Measurements from ENCODE around the gene ASCC3.

ASCC3 gene

GRCh38 chr6:100491952-100492670, 389.0 kb downstream of the ASCC3 start:
- DNase-seq (ENCODE audit: low read depth), result no peak

DNA sequence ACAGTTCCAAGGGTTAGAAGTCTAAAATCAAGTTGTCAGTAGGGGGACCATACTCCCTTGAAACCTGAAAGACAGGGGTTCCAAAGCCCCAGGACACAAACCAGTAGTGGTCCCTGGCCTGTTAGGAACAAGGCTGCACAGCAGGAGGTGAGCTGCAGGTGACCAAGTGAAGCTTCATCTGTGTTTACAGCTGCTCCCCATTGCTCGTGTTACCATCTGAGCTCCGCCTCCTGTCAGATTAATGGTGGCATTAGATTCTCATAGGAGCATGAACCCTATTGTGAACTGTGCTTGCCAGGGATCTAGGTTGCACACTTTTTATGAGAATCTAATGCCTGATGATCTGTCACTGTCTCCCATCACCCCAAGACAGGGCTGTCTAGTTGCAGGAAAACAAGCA, 391.1 kb downstream of the ASCC3 start:
- no peak for DNase-seq (ENCODE audit: low read depth)

- no peak for DNase-seq (ENCODE audit: low read depth)
Observed at GRCh38 chr6:100488244-100488643, 392.9 kb downstream of the ASCC3 start.

DNA sequence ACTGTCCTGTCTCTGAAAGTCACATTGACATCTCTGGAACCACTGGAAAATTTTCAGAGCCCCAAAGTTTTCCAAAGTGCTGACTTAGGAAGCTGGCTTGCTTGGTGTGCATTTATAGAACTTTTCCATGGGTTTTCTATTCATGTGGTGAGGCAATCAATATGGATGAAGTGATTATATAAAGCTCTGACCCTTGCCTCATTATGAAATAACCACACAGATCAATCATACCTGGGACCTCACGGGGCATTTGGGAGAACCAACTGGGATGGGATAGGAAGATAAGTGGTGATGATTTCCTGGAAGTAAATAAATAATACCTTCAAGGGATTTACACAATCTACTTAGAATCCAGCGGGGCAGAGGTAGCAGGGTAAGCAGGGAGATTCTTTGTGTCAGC, 393.5 kb downstream of the ASCC3 start:
- DNase-seq (ENCODE audit: low read depth), result no peak

DNA sequence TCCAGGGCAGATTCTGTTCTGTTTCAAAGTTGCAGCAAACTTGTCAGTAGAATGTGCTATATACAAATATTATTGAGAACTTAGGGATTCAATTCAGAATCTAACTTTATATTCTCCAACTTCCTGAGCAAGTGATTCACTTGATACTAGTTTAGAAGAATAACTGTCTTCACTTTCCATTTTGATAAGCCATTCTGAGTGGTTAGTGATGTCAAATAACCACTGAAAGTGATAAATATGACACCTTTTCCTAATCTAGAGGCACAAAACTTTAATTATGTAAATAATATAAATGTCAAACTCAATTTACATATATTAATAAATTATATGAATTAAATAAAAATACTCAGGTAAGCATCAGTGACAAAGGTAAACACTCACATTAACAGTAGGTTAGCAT, 395.9 kb downstream of the ASCC3 start:
- no peak for DNase-seq (ENCODE audit: low read depth)

DNA sequence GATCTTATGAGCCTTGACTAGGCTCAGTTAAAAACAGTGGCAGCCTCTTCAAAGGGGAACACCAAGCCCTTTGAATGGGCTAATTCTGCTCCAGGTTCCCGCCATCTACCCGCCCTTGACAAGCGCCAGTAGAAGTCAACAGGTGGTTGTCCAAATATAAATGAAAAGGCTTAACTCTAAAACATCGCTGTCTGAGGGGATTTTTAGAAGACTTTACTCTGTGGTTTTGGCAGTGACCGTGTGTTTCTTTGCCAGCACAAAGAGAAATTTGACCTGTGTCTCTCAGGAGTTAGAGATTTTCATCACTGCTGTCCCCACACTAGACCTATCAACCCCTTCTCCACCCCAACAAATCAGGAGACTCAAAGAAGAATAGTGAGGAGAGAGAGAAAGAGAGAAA, 396.7 kb downstream of the ASCC3 start:
- no peak for DNase-seq (ENCODE audit: low read depth)

DNA sequence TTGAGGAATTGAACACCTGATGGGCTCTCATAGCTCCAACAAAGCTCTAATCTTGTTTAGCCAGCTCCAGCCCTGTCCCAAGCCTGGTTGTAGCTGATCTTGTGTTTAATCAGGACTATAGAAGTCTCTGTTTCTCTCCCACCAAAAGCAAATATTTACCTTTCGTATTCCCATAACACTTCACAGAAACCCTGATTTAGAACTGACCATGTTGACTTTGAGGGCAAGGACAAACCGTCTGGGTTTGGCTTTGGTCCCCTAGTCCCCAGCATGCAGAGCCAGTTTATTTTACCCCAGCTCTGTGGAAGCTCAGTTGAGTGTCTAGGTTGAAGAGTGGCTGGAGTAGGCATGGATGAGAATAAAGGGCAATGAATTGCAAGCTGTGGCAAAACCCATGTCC, 398.4 kb downstream of the ASCC3 start:
- DNase-seq (ENCODE audit: low read depth), result no peak

DNA sequence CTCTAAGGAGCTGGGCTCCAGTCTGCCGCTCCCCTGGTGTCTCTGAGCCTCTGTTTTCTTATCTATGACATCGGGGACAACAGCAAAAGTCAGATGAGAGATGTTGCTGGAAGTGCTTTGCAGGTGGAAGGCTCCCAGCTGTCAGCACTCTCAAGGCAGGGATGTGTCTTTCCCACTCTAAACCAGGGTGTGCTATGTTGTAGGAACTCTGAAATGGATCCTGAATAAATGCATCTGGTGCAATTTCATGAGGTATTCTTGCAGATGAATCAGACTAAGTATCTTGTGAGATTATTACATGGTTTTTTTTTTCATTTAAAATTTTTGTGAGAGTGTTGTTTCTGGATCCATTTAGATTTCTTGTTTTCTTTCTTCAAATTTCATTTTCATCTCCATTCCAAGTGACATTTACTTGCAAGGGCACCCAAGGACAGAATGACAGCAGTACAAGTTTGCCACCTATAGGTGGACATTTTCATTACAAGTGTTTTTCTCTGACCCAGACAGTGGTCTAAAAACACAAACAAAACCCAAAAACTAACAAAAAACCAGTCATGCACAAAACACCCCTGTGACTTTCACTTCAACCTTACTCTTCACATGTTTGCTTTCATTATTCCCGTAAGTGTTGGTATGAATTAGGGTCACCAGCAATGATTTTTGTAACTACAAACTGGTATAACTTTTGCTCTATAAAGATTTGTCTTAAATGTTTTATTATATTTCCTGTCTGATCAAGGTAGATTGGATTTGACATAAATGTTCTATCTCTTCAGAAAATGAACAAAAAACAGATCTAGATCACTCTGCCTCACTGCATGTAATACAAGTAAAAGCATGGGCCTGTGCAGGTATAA, 401.7 kb downstream of the ASCC3 start:
- DNase-seq (ENCODE audit: low read depth), result no peak

- no peak for DNase-seq (ENCODE audit: low read depth)
Observed at GRCh38 chr6:100475554-100476320, 405.4 kb downstream of the ASCC3 start.

DNA sequence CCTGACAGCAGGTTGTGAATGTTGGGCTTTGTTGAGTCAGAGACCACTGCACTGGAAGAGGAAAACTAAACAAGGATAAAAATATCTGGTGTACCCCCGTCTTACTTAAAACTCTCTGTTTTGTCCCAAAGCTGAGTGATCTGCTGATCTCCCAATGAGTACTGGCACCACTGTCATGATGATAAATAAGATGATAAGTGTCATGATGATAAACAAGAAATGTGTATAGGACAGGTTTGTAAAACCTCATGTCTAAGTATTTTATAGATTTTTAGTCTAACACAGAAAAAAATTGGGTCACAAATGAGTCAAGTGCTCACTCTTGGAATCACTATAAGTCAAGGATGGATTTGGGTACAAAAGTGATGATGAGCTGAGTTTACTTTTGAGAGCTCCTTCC, 407.9 kb downstream of the ASCC3 start:
- no peak for DNase-seq (ENCODE audit: low read depth)

- DNase-seq (ENCODE audit: low read depth), result no peak
Observed at GRCh38 chr6:100472674-100473073, 408.5 kb downstream of the ASCC3 start.

DNA sequence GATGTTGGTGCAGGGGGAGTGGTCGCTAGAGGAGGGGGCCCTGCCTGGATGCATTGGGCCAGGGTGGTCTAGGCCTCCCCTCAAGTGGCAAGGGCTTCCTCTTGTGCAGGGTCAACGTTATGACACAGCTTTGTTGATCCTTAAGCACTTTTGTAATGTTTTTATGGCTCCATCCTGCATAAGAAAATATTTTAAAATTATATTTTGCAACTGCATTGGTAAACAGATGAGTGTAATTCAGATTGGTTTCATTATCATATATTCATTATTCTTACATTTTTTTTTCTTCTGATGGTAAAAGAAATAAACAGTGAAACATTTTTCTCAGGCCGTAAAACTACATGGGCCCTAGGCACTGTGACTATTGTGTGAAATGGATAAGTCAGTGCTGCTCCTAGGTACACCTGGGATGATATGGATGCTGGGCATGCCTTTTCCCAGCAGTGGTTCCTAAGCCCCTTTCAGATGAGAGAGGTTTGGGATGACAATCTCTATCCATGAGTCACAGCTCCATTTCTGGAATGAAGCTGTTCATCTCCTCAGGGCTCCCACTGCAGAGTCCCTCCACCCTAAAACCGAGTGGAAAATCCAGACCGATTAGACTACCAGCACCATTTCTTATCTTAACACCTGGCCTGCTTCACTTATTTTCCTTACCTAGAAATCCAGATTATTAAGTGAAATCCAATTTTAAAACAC, 410.6 kb downstream of the ASCC3 start:
- no peak for DNase-seq (ENCODE audit: low read depth)

- DNase-seq (ENCODE audit: low read depth), result no peak
Observed at GRCh38 chr6:100469101-100469859, 411.8 kb downstream of the ASCC3 start.

DNA sequence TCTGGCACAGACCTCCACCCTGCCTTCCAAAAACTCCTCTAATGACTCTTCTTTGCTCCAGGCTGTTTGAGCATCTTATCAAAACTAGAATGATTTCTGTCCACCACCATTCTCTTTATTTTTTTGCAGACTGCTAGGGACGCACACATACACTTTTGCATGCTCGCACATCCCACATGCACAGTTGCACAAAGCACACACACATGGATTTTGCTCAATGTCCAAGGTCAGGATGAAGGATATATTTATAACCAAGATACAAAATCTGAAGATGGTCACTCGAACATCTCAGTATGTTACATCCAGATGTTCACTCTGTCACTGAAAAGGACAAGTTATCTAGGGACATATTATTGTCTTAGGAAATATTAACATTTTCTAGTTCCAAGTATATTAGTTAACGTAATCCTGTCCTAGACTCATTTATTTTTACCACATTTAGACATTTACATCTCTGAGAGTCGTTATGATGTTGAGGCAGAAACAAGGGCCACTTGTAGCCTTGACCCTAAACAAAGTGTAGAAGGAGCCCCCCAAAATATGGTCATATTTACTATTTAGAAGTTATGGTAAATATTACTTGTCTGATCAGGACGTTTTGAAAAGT, 413.0 kb downstream of the ASCC3 start:
- no peak for DNase-seq (ENCODE audit: low read depth)

DNA sequence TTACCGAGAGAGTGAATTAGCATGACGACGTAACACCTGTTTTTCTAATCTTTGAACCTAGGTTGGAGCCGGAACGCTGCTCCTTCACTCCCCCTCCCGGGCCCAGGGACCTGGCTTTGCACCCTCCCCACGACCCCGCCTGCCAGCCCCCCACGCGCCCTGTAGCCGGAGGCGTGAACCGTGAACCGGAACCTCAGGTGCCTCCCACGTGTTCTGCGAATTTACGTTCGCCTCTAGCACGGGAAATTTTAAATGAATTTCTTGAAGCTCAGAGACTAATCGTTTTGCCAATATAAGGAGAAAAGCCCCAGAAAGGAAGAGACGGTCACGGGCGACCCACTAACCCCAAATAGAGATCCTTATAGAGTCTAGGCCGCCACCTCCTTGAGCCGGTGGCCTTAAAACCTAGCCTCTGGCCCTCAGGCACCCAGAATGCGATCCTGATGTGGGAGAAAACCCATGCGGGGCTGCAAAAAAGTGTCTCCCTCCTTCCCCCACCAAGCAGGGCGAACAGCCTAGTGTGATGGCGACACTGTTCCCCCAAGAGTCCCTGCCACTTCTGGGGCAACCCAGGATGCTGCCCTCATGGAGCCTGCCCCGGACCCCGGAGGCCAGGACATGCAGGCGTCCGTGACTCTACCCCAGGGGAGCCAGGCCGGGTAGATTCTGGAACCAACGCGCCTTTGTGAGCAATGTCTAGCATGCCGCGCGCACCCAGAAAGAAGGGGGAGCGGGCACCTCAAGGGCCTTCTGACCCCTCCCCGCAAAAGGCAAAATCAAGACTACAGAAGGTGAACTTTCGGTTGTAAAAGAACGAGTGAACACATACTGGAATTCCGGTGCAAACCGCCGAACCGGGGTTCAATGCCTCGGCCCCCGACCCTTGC, 413.8 kb downstream of the ASCC3 start:
- DNase-seq (ENCODE audit: low read depth), result no peak

- no peak for DNase-seq (ENCODE audit: low read depth)
Observed at GRCh38 chr6:100466410-100467128, 414.6 kb downstream of the ASCC3 start.

DNA sequence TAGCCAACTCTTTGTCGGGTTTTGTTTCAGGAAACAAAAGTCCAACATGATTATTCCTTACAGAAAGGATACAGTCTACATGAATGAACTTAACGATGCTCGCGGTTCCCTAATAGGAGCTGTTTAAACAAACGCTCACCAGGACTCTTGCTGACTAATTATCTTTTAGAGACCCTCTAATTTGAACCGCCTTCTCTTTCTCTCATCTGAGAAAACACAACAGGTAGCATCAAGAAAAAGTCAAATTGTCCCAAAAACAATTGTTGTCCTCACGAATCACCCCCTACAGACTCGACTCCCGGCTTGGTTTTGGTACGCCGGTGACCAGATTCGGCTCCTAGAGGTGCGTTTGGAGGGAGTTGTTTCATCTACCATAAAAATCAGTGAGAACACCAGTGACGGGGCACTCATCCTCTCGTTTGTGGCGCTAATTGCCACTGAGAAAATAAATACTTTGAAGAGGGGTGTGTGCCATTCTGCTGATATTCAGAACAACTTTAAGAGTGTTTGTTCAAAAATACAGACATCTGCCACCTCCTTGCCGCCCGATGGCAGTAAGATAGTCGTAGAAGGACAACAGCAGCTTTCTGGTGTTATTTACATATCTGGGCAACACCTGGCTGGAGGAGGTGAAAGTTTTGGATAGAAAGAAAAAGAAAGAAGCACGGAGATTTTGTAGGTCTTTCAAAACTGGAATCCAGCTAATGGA, 415.3 kb downstream of the ASCC3 start:
- DNase-seq (ENCODE audit: low read depth), result no peak

DNA sequence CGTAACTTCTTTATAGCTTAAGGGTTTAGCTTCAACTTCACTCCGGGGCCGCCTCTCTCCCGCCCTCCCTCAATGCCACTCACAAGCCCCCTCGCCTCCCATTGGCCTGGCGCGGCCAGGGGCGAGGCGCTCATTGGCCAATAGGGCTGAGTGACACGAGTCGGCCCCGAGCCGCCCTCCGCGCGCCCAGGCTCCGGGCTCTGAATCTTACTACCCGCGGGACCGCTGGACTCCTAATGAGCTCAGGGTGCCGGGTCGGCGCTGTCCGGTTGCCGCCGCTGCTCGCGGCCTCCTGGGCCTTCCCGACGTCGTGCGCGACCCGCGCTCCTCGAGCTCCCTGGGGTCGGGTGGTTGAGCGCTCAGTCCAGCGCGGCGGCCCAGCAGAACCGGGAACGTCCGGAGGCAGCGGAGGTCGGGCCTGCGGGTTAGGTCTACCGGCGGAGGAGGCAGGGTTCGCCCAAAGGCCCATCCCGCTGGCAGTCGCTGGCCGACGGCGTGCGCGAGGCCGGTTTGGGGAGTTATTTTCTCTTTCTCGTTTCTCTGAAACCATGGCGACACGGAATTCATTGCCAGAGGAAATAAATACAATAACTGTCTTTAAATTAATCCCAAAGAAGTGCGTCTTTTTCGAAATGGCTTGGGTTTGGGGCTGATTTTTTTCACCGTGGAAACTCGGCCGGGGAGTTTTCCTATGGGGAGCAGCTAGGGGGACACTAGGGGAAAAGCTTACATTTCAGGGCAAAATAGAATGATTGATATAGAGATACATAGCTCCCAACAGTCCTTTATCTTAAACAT, 416.0 kb downstream of the ASCC3 start, which contains the start of gene SIM1:
Gene SIM1 (minus strand): TSS at position 19 of the 798 bp plus-strand sequence. CDS start 1,453 bp downstream, outside the sequence.
- no peak for DNase-seq (ENCODE audit: low read depth)
